Loucy (cell line): Measurements from ENCODE around the gene SERAC1.

ENCODE experiments used
- CTCF ChIP-seq: fragments of 200-600 bp; sonication (generic); conservative IDR thresholded peaks from 2 replicates; pipeline ENCODE4 v1.5.1; 2014; ENCODE audit warnings: mild to moderate bottlenecking, antibody characterized with exemption, low read length
- EZH2phosphoT487 ChIP-seq: fragments of 200-600 bp; IDR thresholded peaks from 2 replicates; pipeline ENCODE4 v1.6.1; 2018; ENCODE audit warnings: antibody characterized with exemption, mild to moderate bottlenecking, moderate library complexity, borderline replicate concordance

DNA sequence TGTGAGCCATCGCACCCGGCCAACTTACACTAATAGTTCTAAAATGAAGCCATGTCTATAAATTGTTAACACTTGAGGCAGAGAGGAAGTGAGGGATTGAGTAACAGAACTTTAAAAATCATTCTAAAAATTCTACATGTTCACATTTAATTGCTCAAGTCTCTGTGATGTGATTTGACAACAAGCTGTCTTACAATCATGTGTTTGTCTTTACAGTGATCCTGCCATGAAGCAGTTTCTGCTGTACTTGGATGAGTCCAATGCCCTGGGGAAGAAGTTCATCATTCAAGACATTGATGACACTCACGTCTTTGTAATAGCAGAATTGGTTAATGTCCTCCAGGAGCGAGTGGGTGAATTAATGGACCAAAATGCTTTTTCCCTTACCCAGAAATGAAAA, 23.7 kb upstream of the SERAC1 start:
- no peak for TF ChIP-seq CTCF
- TF ChIP-seq EZH2phosphoT487, result no peak
